ELR (cell line): Measurements from ENCODE around the gene THUMPD3.

Experiments used
- DNase-seq: peaks from one replicate; pipeline ENCODE4 v3.0.0-alpha.2; 2015; ENCODE audit warnings: low read depth

Gene THUMPD3

DNA sequence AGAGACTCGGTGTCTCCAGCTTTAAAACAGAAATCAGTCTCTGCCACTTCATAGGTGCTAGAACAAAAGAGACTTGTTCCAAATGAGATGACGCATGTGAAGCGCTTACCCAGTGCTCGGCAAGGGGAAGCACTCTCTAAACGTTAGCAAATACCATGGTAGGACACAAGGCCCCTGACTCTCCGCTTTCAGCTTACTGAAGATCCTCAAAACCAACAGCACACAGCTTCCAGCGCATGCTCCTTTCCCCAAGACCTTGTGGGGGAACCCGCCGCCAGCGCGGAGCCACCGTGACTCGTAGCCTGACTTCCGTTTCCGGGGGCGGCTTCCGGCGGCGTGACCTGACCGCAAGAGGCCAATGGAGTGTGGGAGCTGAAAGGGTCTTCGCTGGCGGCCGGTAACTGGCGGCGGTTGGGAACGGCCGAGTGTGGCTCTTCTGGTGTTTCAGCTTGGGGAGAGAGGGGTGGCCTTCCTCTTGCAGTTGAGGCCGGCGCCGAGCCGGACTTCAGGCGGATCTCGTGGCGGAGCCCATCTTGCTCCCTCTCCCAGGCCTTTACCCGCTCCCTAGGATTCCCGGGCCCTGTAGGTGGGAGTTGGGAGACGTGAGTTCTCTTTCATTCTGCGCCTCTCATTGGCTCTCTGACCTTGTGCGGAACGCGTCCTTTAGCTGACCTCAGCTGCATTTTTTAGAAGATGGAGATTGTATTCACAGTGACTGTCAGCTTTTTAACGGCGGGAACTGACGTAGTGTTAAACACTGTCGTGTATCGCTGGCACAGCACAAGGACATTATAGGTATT lies at the start of gene THUMPD3:
Gene THUMPD3, plus strand, starts transcription at position 324 of the 800 bp plus-strand sequence. CDS start 2,015 bp downstream, outside the sequence.
- DNase-seq: peak; percentile 94

GRCh38 chr3:9314796-9315195 lies 48.1 kb upstream of the THUMPD3 start:
- DNase-seq: no peak

GRCh38 chr3:9316881-9317361 lies 45.9 kb upstream of the THUMPD3 start:
- DNase-seq: peak; percentile 71

DNA sequence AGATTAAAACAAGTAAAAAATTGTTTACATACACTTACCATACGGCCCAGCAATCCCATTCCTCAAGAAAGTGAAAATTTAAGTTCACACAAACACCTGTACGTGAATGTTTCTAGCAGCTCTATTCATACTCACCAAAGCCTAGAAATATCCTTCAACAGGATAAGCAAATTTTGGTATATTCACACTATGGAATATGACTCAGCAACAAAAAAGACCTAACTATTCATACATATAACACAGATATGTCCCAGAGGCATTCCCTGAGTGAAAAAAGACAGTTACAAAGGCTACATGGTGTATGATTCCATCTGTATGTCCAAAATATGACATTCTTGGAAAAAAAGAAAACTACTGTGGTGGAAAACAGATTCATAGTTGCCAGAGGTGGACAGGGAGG lies 40.1 kb upstream of the THUMPD3 start:
- no peak for DNase-seq

DNA sequence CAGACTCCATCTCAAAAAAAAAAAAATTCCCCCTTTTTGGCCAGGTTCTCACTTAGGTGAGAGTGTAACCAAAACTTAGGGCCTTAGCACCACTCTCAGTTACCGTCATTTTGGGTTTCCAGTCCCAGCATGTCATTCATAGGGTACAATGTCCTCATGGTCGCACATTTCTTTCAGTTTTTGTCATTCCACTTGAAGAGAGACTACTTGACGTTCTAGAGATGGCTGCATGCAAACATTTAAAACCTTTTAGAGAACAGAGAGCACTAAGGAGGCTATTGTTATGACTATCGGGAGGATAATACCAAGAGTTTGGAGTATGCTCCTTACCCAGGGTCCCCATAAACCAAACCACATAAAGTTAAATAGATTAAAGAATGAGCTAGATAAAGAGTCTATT lies 37.9 kb upstream of the THUMPD3 start:
- no peak for DNase-seq

DNA sequence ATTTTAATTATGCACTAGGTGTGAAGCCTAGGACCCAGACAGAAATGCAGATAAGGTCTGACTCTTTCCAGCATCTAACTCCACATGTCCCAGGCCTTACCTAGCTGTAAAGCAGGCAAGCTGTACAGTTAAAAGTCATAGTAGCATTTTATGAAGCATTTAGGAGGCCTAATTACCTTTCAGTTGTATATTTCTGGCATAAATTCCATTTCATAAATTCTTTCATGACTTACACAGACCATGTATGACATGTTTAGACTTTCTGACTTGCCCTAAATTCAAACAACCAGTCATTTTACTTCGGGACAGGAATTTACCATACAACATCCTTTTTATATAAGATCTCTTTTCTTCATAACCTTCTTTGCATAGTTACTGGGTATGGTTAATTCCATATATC lies 35.3 kb upstream of the THUMPD3 start:
- DNase-seq: no peak

DNA sequence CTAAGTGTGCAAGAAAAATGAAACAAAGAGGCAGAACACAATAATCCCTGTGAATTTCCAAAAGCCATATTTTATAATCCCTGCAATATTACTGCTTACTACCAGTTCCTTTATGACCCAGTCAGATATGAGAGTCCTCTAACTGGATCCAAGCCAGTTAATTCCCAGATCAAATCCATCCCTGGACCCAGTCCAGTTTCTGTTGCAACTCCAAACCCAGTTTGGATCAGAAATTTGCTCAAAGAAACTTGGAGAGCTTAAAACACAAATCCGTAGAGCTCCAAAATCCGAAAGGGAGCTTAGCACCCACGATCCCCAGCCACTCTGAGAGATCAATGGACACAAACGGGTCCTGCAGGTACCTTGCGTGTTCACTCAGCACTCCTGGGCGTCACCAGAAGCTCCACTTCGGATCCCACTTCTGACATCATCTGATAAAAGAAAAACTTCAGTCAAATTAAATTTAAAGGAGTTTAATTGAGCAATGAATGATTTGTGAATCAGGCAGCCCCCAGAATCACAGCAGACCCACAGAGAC lies 32.6 kb upstream of the THUMPD3 start:
- no peak for DNase-seq

DNA sequence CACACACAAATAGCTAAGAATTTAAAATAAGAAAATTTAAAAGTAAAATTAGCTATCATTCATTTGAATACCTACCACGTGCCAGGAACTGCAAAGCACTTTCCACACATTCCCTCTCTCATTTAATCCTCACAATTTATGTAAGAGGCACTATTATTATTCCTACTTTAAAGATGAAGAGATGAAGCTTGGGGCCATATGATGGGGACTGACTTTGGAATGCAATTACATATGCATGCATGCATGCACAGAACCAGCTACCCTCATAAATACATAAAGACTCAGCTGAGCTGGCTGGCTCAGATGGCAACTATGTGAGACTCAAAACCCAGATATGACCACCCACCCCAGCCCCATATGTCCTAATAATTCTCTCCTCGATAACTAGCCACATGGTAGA lies 31.7 kb upstream of the THUMPD3 start:
- no peak for DNase-seq

DNA sequence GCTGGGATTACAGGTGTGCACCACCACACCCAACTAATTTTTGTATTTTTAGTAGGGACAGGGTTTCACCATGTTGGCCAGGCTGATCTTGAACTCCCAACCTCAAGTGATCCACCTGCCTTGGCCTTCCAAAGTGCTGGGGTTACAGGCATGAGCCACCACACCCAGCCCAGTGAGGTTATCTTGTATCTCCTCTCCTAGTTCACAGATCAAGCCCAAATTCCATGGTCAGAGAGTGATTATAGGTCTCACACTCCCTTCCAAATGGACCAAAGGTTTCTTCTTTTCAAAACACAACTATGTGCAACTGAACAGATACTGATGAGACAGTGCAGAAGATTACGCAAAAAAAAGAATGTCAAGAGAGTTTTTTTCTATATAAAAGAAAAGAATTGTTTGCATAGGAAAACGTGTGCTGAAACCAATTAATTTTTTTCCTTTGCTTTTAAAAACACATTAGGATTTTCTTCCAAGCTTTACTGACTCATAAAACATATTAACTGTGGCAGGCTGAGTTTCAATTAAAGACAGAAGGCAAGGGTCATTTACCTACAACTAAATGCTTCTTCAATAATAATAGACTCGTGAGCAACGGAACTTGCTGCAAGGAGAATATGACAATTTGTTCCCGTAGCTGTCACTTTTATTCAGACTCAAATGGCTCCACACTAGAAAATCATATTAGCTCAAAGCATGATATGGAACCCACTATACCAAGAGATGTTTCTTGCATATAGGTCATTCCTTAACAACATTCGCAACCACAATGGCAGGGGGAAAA lies 30.4 kb upstream of the THUMPD3 start:
- no peak for DNase-seq

GRCh38 chr3:9339761-9340471 lies 22.9 kb upstream of the THUMPD3 start:
- peak; percentile 46 for DNase-seq

GRCh38 chr3:9340472-9340902 lies 22.4 kb upstream of the THUMPD3 start:
- peak; percentile 91 for DNase-seq

- no peak for DNase-seq
These were observed 20.2 kb upstream of the THUMPD3 start for GRCh38 chr3:9342696-9343095.

GRCh38 chr3:9343115-9343514 lies 19.7 kb upstream of the THUMPD3 start:
- DNase-seq: no peak

DNA sequence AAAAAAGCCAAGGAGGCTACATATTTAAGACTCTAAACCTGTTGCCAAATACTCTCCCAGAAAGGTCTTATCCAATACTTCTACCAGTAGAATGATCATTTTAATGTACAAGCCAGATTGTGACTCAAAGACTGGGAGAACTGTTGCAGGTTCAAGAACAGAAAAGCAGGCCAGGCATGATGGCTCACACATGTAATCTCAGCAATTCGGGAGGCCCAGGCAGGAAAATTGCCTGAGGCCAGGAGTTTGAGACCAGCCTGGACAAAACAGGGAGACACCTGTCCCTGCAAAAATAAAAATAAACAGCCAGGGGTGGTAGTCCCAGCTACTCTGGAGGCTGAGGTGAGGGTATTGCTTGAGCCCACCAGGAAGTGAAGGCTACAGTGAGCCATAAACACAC lies 17.8 kb upstream of the THUMPD3 start:
- no peak for DNase-seq

- no peak for DNase-seq
These were observed 16.7 kb upstream of the THUMPD3 start for GRCh38 chr3:9346141-9346540.

GRCh38 chr3:9347081-9347480 lies 15.8 kb upstream of the THUMPD3 start:
- DNase-seq: peak; percentile 44

- DNase-seq: peak; percentile 39
These were observed 15.0 kb upstream of the THUMPD3 start for GRCh38 chr3:9347887-9348286.

GRCh38 chr3:9349321-9350117 lies 13.3 kb upstream of the THUMPD3 start:
- peak; percentile 94 for DNase-seq

- DNase-seq: no peak
These were observed 11.1 kb upstream of the THUMPD3 start for GRCh38 chr3:9351709-9352126.

GRCh38 chr3:9352917-9353752 lies 9.7 kb upstream of the THUMPD3 start:
- DNase-seq: peak; percentile 75
